SK-N-SH (cell line): Measurements from ENCODE around the gene SLC6A8. TPM values are rescaled to one million over a fixed set of nuclear protein-coding genes. Genes with fewer than 3 reads are reported as not detected.

Experiments used
- CTCF ChIA-PET: fragments of 300-600, 350-600 bp; formaldehyde crosslinking; extraction: SDS; loops from one replicate; lab custom pipeline; 2021; lab: Yijun Ruan, JAX
- POLR2A ChIA-PET: fragments of 350-600 bp; sonication (Branson Sonifier 250); formaldehyde crosslinking; extraction: SDS; loops from one replicate; lab custom pipeline; 2020; ENCODE audit warnings: antibody characterized with exemption, inconsistent platforms; lab: Yijun Ruan, JAX
- DNase-seq: peaks from one replicate; pipeline ENCODE4 v3.0.0; 2012
- H2AFZ ChIP-seq: fragments of 200-600 bp; sonication (generic); 2 replicates; pipeline ENCODE4 v1.8.1; 2016; ENCODE audit warnings: antibody characterized with exemption, mild to moderate bottlenecking, low read depth
- H3F3A ChIP-seq: fragments of 200-600 bp; sonication (generic); replicated peaks from 2 replicates; pipeline ENCODE3; 2016; ENCODE audit warnings: antibody characterized with exemption, mild to moderate bottlenecking; ENCODE audit not compliant: insufficient read depth
- H3K27ac ChIP-seq, 2 experiments: fragments of 200-500 bp in 1 of 2; fragments of 200-600 bp in 1 of 2; sonication (Bioruptor generic) in 1 of 2; sonication (generic), shearing (Covaris generic) in 1 of 2; 2 replicates each; pipeline versions ENCODE4 v1.5.1 to v1.6.1; 2014 to 2016; ENCODE audit warnings: low read depth in 2 of 2, inconsistent platforms in 1 of 2, low read length in 1 of 2, mild to moderate bottlenecking in 1 of 2, mixed read lengths in 1 of 2
- H3K27me3 ChIP-seq: fragments of 200-600 bp; sonication (generic), shearing (Covaris generic); 2 replicates; pipeline ENCODE4 v1.6.1; 2016; ENCODE audit warnings: mixed run types; ENCODE audit not compliant: insufficient read depth
- H3K36me3 ChIP-seq, 2 experiments: fragments of 200-500 bp in 1 of 2; fragments of 200-600 bp in 1 of 2; sonication (Bioruptor generic) in 1 of 2; sonication (generic) in 1 of 2; replicated peaks in 1 of 2; 2 replicates each; pipeline versions ENCODE3 to v1.5.1; 2014 to 2016; ENCODE audit warnings: low read length in 1 of 2, mild to moderate bottlenecking in 1 of 2; ENCODE audit not compliant: insufficient read depth in 2 of 2, control insufficient read depth in 1 of 2
- H3K4me1 ChIP-seq, 2 experiments: fragments of 200-500 bp in 1 of 2; fragments of 200-600 bp in 1 of 2; sonication (Bioruptor generic) in 1 of 2; sonication (generic), shearing (Covaris generic) in 1 of 2; 2 replicates each; pipeline versions ENCODE4 v1.5.1 to v1.6.1; 2014 to 2016; ENCODE audit warnings: low read depth in 1 of 2, low read length in 1 of 2, mixed run types in 1 of 2; ENCODE audit not compliant: insufficient read depth in 2 of 2, control insufficient read depth in 1 of 2
- H3K4me2 ChIP-seq: fragments of 200-600 bp; sonication (generic), shearing (Covaris generic); 2 replicates; pipeline ENCODE4 v1.6.1; 2017; ENCODE audit warnings: mixed run types
- H3K4me3 ChIP-seq, 2 experiments: fragments of 200-500 bp in 1 of 2; fragments of 200-600 bp in 1 of 2; sonication (Bioruptor generic) in 1 of 2; sonication (generic), shearing (Covaris generic) in 1 of 2; 2 replicates each; pipeline versions ENCODE4 v1.5.1 to v1.8.1; 2014 to 2016; ENCODE audit warnings: low read depth in 2 of 2, inconsistent platforms in 1 of 2, low read length in 1 of 2, mild to moderate bottlenecking in 1 of 2, mixed read lengths in 1 of 2, moderate library complexity in 1 of 2
- H3K79me2 ChIP-seq: fragments of 200-600 bp; sonication (generic); 2 replicates; pipeline ENCODE4 v1.8.1; 2017; ENCODE audit warnings: mild to moderate bottlenecking; ENCODE audit not compliant: insufficient read depth
- H3K9ac ChIP-seq: fragments of 200-600 bp; sonication (generic); 2 replicates; pipeline ENCODE4 v1.6.1; 2017; ENCODE audit warnings: mixed run types
- H3K9me2 ChIP-seq: fragments of 200-600 bp; sonication (generic); 2 replicates; pipeline ENCODE4 v1.6.1; 2017; ENCODE audit warnings: mixed run types
- H3K9me3 ChIP-seq: fragments of 200-600 bp; sonication (generic); 2 replicates; pipeline ENCODE4 v1.6.1; 2017; ENCODE audit warnings: mixed run types, mild to moderate bottlenecking, moderate library complexity
- H4K20me1 ChIP-seq: fragments of 200-600 bp; sonication (generic); 2 replicates; pipeline ENCODE4 v1.6.1; 2017; ENCODE audit warnings: mild to moderate bottlenecking, mixed run types; ENCODE audit not compliant: insufficient read depth
- ELF1 ChIP-seq: IDR thresholded peaks from 2 replicates; pipeline ENCODE4 v1.4.0; 2012
- EP300 ChIP-seq, 2 experiments: IDR thresholded peaks; 2 replicates each; pipeline versions ENCODE4 v1.4.0 to v1.6.1; 2012; ENCODE audit warnings: borderline replicate concordance in 1 of 2, low read depth in 1 of 2, low read length in 1 of 2
- EZH2phosphoT487 ChIP-seq: fragments of 200-600 bp; sonication (generic); IDR thresholded peaks from 2 replicates; pipeline ENCODE4 v1.6.1; 2017; ENCODE audit warnings: low read depth, mixed run types, mild to moderate bottlenecking, antibody characterized with exemption, moderate library complexity, borderline replicate concordance
- FOSL2 ChIP-seq: IDR thresholded peaks from 2 replicates; pipeline ENCODE4 v1.4.0; 2012; ENCODE audit warnings: low read depth, mild to moderate bottlenecking, moderate library complexity, borderline replicate concordance
- JUND ChIP-seq: IDR thresholded peaks from 2 replicates; pipeline ENCODE4 v1.4.0; 2012
- MEF2A ChIP-seq: IDR thresholded peaks from 2 replicates; pipeline ENCODE4 v1.4.0; 2012; ENCODE audit warnings: low read depth, borderline replicate concordance
- MXI1 ChIP-seq: IDR thresholded peaks from 2 replicates; pipeline ENCODE4 v1.6.1; 2012; ENCODE audit warnings: mild to moderate bottlenecking, low read depth, low read length, improper control_type of control experiment
- NRF1 ChIP-seq: IDR thresholded peaks from 2 replicates; pipeline ENCODE4 v1.6.1; 2012; ENCODE audit warnings: low read depth, mild to moderate bottlenecking, low read length
- RAD21 ChIP-seq: IDR thresholded peaks from 2 replicates; pipeline ENCODE4 v1.6.1; 2012; ENCODE audit warnings: mild to moderate bottlenecking, low read length
- RXRA ChIP-seq: IDR thresholded peaks from 2 replicates; pipeline ENCODE4 v1.4.0; 2012; ENCODE audit warnings: low read depth, mild to moderate bottlenecking, borderline replicate concordance
- TAF1 ChIP-seq: IDR thresholded peaks from 2 replicates; pipeline ENCODE4 v1.6.1; 2012; ENCODE audit warnings: low read depth, mild to moderate bottlenecking, low read length, moderate library complexity, borderline replicate concordance
- TEAD4 ChIP-seq: IDR thresholded peaks from 2 replicates; pipeline ENCODE4 v1.4.0; 2012; ENCODE audit warnings: mild to moderate bottlenecking, borderline replicate concordance; ENCODE audit not compliant: insufficient read depth
- WGBS: methylation state at CpG from one replicate; pipeline ENCODE4 v1.1.6; 2017; ENCODE audit warnings: low lambda C conversion rate; 5-methylcytosine and 5-hydroxymethylcytosine counted together
- polyA plus RNA-seq, 3 experiments: library from polyadenylated mRNA; depleted of rRNA; stranded (reverse); fragments of >200 nt; gene quantifications; 2 replicates each; pipeline ENCODE4 v1.2.3, GENCODE V29; 2012
- TF ChIP-seq, protein P1 (sequence below): fragments of 150-350 bp; IDR thresholded peaks from 2 replicates; pipeline ENCODE4 v1.6.1; 2017; ENCODE audit warnings: antibody characterized with exemption, low read length, low read depth, borderline replicate concordance
- TF ChIP-seq, protein P2 (sequence below): IDR thresholded peaks from 2 replicates; pipeline ENCODE4 v1.4.0; 2012; ENCODE audit warnings: low read depth, borderline replicate concordance
- TF ChIP-seq, protein P3 (sequence below): fragments of 150-350 bp; IDR thresholded peaks from 2 replicates; pipeline ENCODE4 v1.6.1; 2016; ENCODE audit warnings: mild to moderate bottlenecking, low read depth, low read length
- TF ChIP-seq, protein P4 (sequence below): IDR thresholded peaks from 2 replicates; pipeline ENCODE4 v1.4.0; 2012; ENCODE audit warnings: low read depth, borderline replicate concordance
- TF ChIP-seq, protein P5 (sequence below): IDR thresholded peaks from 2 replicates; pipeline ENCODE4; 2012
- TF ChIP-seq, protein P6 (sequence below): IDR thresholded peaks from 2 replicates; pipeline ENCODE4 v1.6.1; 2012; ENCODE audit warnings: mild to moderate bottlenecking, low read depth, low read length, moderate library complexity

SLC6A8 gene
- polyA plus RNA-seq, 1 of the 3 experiments (the other 2 are of a cell fraction) = 30.8 TPM

DNA sequence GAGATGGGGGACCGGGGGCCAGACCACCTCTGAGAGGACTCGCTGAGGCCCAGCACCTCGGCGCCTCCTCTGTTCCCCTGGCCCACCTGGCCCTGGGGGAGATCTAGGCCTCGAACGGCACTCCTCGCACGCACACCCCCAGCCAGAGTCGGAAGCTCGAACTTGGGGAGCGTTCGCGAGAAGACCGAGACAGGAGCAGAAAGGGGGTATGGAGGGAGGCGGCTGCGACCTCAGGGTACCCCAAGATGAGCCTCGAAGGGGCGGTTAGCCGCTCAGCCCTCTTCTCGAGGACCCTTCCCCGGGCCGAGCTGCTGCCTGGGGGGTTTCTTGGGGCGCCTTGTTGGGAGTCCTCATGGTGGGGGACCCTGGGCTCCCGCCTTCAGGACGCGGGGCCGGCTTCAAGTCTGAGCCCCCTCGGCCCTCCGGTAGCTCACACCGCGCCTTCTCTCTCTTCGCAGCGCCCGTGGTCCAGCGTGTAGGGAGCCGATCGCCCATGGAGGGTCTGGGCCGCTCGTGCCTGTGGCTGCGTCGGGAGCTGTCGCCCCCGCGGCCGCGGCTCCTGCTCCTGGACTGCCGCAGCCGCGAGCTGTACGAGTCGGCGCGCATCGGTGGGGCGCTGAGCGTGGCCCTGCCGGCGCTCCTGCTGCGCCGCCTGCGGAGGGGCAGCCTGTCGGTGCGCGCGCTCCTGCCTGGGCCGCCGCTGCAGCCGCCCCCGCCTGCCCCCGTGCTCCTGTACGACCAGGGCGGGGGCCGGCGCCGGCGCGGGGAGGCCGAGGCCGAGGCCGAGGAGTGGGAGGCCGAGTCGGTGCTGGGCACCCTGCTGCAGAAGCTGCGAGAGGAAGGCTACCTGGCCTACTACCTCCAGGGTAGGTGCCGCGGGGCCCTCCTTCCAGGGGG lies 40.0 kb upstream of the SLC6A8 start (continued):
- TF ChIP-seq, protein P1, sequence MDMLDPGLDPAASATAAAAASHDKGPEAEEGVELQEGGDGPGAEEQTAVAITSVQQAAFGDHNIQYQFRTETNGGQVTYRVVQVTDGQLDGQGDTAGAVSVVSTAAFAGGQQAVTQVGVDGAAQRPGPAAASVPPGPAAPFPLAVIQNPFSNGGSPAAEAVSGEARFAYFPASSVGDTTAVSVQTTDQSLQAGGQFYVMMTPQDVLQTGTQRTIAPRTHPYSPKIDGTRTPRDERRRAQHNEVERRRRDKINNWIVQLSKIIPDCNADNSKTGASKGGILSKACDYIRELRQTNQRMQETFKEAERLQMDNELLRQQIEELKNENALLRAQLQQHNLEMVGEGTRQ = no peak
- TF ChIP-seq, protein P2, sequence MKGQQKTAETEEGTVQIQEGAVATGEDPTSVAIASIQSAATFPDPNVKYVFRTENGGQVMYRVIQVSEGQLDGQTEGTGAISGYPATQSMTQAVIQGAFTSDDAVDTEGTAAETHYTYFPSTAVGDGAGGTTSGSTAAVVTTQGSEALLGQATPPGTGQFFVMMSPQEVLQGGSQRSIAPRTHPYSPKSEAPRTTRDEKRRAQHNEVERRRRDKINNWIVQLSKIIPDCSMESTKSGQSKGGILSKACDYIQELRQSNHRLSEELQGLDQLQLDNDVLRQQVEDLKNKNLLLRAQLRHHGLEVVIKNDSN = no peak
- TF ChIP-seq, all 33 proteins: peak for 0

DNA sequence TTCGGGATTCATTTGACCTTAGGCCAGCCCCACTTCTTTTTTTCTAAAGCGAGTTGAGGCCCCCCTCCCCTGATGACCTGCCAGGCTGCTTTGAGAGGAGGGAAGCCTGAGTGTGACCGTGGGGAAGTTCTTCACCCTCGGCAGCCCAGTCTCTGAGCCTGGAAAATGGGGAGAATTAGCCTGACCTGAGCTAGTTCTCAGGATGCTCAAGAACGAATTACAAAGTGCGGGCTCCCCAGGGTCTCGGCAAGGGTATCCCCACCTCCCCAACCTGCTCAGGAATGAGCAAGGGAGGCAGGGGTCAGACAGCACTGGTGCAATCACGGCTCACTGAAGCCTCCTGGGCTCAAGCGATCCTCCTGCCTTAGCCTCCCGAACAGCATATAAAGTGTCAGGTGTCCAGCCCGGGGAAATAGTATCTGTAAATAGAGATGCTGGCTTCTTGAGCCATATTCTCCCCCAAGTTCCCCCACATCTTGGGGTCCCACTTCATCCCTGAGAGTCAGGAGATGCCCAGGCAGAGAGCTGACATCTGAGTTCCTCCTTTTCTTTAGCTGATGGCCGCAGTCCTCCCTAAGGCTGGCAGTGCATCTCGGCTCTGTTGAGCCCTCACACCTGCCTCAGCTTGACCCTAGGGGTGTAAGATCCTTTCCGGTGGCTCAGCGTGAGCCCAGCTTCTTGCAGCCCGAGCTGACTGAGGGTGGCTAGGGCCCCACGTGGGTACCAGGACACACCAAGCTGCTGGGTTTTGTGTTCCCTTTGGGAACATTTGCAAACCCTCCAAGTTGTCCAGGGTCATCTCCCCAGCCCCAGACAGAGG lies 39.2 kb upstream of the SLC6A8 start:
- H3K4me1 ChIP-seq = peaks cover 0 to 3% of the 10 kb centered on the region in 2 experiments; a peak in 1 of 4 replicates
- H3K27ac ChIP-seq = no peak overlapping the region
- H3K4me3 ChIP-seq = no peak overlapping the region
- no peak overlapping the region for H3K9ac ChIP-seq
- no peaks in the 10 kb centered on the region for H4K20me1 ChIP-seq
- DNase-seq = peak; percentile 27
- H3K9me2 ChIP-seq = no peaks in the 10 kb centered on the region
- H2AFZ ChIP-seq = no peak overlapping the region
- no peaks in the 10 kb centered on the region for H3K79me2 ChIP-seq
- no peaks in the 10 kb centered on the region for H3F3A ChIP-seq
- CTCF ChIA-PET = interaction anchor here (0.8 to 11.0 kb wide), 6 partner anchors 19 to 110 kb away, joined by 3 to 106 read pairs (median 8); no protein-coding TSS in a partner anchor
- POLR2A ChIA-PET = no interaction called here
- WGBS = 56% methylated on average over 7 of the region's 17 CpGs
- H3K4me2 ChIP-seq = no peak overlapping the region
- H3K9me3 ChIP-seq = no peaks in the 10 kb centered on the region
- peaks cover 40% of the 10 kb centered on the region for H3K27me3 ChIP-seq
- no peaks in the 10 kb centered on the region for H3K36me3 ChIP-seq
- no peak for TF ChIP-seq FOSL2
- TF ChIP-seq RAD21 = no peak
- no peak for TF ChIP-seq EZH2phosphoT487
- TF ChIP-seq, protein P3, sequence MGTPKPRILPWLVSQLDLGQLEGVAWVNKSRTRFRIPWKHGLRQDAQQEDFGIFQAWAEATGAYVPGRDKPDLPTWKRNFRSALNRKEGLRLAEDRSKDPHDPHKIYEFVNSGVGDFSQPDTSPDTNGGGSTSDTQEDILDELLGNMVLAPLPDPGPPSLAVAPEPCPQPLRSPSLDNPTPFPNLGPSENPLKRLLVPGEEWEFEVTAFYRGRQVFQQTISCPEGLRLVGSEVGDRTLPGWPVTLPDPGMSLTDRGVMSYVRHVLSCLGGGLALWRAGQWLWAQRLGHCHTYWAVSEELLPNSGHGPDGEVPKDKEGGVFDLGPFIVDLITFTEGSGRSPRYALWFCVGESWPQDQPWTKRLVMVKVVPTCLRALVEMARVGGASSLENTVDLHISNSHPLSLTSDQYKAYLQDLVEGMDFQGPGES = no peak
- TF ChIP-seq JUND = no peak
- TF ChIP-seq TEAD4 = no peak
- no peak for TF ChIP-seq EP300 (IDR thresholded peaks at IDR 0.05; ENCODE audit: borderline replicate concordance in 1 of 2, low read depth in 1 of 2, low read length in 1 of 2)
- no peak for TF ChIP-seq NRF1
- TF ChIP-seq, protein P4, sequence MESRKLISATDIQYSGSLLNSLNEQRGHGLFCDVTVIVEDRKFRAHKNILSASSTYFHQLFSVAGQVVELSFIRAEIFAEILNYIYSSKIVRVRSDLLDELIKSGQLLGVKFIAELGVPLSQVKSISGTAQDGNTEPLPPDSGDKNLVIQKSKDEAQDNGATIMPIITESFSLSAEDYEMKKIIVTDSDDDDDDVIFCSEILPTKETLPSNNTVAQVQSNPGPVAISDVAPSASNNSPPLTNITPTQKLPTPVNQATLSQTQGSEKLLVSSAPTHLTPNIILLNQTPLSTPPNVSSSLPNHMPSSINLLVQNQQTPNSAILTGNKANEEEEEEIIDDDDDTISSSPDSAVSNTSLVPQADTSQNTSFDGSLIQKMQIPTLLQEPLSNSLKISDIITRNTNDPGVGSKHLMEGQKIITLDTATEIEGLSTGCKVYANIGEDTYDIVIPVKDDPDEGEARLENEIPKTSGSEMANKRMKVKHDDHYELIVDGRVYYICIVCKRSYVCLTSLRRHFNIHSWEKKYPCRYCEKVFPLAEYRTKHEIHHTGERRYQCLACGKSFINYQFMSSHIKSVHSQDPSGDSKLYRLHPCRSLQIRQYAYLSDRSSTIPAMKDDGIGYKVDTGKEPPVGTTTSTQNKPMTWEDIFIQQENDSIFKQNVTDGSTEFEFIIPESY = no peak
- no peak for TF ChIP-seq RXRA
- TF ChIP-seq, protein P5, sequence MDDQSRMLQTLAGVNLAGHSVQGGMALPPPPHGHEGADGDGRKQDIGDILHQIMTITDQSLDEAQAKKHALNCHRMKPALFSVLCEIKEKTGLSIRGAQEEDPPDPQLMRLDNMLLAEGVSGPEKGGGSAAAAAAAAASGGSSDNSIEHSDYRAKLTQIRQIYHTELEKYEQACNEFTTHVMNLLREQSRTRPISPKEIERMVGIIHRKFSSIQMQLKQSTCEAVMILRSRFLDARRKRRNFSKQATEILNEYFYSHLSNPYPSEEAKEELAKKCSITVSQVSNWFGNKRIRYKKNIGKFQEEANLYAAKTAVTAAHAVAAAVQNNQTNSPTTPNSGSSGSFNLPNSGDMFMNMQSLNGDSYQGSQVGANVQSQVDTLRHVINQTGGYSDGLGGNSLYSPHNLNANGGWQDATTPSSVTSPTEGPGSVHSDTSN = no peak
- TF ChIP-seq MEF2A = no peak
- no peak for TF ChIP-seq ELF1
- TF ChIP-seq TAF1 = no peak
- TF ChIP-seq, protein P6, sequence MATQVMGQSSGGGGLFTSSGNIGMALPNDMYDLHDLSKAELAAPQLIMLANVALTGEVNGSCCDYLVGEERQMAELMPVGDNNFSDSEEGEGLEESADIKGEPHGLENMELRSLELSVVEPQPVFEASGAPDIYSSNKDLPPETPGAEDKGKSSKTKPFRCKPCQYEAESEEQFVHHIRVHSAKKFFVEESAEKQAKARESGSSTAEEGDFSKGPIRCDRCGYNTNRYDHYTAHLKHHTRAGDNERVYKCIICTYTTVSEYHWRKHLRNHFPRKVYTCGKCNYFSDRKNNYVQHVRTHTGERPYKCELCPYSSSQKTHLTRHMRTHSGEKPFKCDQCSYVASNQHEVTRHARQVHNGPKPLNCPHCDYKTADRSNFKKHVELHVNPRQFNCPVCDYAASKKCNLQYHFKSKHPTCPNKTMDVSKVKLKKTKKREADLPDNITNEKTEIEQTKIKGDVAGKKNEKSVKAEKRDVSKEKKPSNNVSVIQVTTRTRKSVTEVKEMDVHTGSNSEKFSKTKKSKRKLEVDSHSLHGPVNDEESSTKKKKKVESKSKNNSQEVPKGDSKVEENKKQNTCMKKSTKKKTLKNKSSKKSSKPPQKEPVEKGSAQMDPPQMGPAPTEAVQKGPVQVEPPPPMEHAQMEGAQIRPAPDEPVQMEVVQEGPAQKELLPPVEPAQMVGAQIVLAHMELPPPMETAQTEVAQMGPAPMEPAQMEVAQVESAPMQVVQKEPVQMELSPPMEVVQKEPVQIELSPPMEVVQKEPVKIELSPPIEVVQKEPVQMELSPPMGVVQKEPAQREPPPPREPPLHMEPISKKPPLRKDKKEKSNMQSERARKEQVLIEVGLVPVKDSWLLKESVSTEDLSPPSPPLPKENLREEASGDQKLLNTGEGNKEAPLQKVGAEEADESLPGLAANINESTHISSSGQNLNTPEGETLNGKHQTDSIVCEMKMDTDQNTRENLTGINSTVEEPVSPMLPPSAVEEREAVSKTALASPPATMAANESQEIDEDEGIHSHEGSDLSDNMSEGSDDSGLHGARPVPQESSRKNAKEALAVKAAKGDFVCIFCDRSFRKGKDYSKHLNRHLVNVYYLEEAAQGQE = no peak
- no peak for TF ChIP-seq MXI1
